GM18858 (cell line): ENCODE data around the gene DNAJB8.

Experiments
- ATAC-seq: cut with Tn5 transposase; IDR thresholded peaks from one replicate; pipeline ENCODE4 v1.9.1; 2021; ENCODE audit not compliant: unreplicated experiment

Gene DNAJB8

GRCh38 chr3:128466840-128467541 is at the start of gene DNAJB8:
DNAJB8 (minus strand) TSS chr3:128466890; CDS start chr3:128463245, 3,645 bp downstream.
- ATAC-seq, result no peak

- no peak for ATAC-seq
Measured at GRCh38 chr3:128515967-128516366, 49.3 kb upstream of the DNAJB8 start.

- ATAC-seq, result no peak
Measured at GRCh38 chr3:128508852-128509251, 42.2 kb upstream of the DNAJB8 start.

- ATAC-seq, result no peak
Measured at GRCh38 chr3:128506754-128507153, 40.1 kb upstream of the DNAJB8 start.

- ATAC-seq, result no peak
Measured at GRCh38 chr3:128505771-128506170, 39.1 kb upstream of the DNAJB8 start.

GRCh38 chr3:128504963-128505730 is 38.5 kb upstream of the DNAJB8 start:
- no peak for ATAC-seq

- ATAC-seq, result no peak
Measured at GRCh38 chr3:128504533-128504915, 37.8 kb upstream of the DNAJB8 start.

- no peak for ATAC-seq
Measured at GRCh38 chr3:128503751-128504532, 37.3 kb upstream of the DNAJB8 start.

- no peak for ATAC-seq
Measured at GRCh38 chr3:128503164-128503651, 36.5 kb upstream of the DNAJB8 start.

GRCh38 chr3:128502712-128503111 is 36.0 kb upstream of the DNAJB8 start:
- no peak for ATAC-seq

GRCh38 chr3:128501431-128501830 is 34.7 kb upstream of the DNAJB8 start:
- ATAC-seq, result no peak

GRCh38 chr3:128500556-128500955 is 33.9 kb upstream of the DNAJB8 start:
- no peak for ATAC-seq

- no peak for ATAC-seq
Measured at GRCh38 chr3:128499724-128500275, 33.1 kb upstream of the DNAJB8 start.

- ATAC-seq, result no peak
Measured at GRCh38 chr3:128498901-128499530, 32.3 kb upstream of the DNAJB8 start.

- ATAC-seq, result no peak
Measured at GRCh38 chr3:128498127-128498626, 31.5 kb upstream of the DNAJB8 start.

GRCh38 chr3:128497305-128498126 is 30.8 kb upstream of the DNAJB8 start:
- no peak for ATAC-seq

- no peak for ATAC-seq
Measured at GRCh38 chr3:128496602-128497304, 30.1 kb upstream of the DNAJB8 start.

- ATAC-seq, result no peak
Measured at GRCh38 chr3:128496019-128496601, 29.4 kb upstream of the DNAJB8 start.
